ENCODE data around the gene CD300E. TPM values are rescaled to one million over a fixed set of nuclear protein-coding genes. Genes with fewer than 3 reads are reported as not detected.

CD300E gene
- total RNA-seq, 4 donors from 2014 or later: 1.6 to 9.2 (median 2.2) TPM

- DNase-seq (ENCODE audit: low spot score) (no peak), ATAC-seq (ENCODE audit: low FRiP score) (no peak)
- TF ChIP-seq CTCF (IDR thresholded peaks at IDR 0.05): no peak
These were observed 58.4 kb downstream of the CD300E start for GRCh38 chr17:74565126-74565525.

GRCh38 chr17:74563358-74563757 lies 60.2 kb downstream of the CD300E start:
- no peak for DNase-seq (ENCODE audit: low spot score)
- no peak for ATAC-seq (ENCODE audit: low FRiP score)
- no peak for TF ChIP-seq CTCF (IDR thresholded peaks at IDR 0.05)

GRCh38 chr17:74561586-74561985 lies 62.0 kb downstream of the CD300E start:
- DNase-seq (ENCODE audit: low spot score) (no peak), ATAC-seq (ENCODE audit: low FRiP score) (no peak)
- no peak for TF ChIP-seq CTCF (IDR thresholded peaks at IDR 0.05)

Other genes with a start within 250 kb of the CD300E start
- gene GPRC5C, start 191.7 kb downstream of the CD300E start, total RNA-seq: 10 to 100 TPM; 11.5 to 29.0 (median 16.0) TPM
- gene CD300A, start 157.1 kb downstream of the CD300E start, total RNA-seq: 10 to 100 TPM in 3 of 4 donors, 1 to 10 TPM in 1; 4.8 to 24.6 (median 16.6) TPM
- 10 to 100 TPM in 1 of 4 donors, 1 to 10 TPM in 1, under 1 TPM in 2; 0.63 to 14.1 (median 0.86) TPM for gene CD300LB, start 92.3 kb downstream of the CD300E start, total RNA-seq
- 1 to 10 TPM; 1.6 to 9.4 (median 2.1) TPM for gene CD300C, start 77.6 kb downstream of the CD300E start, total RNA-seq
- not detected for gene CD300H, start 56.2 kb downstream of the CD300E start, total RNA-seq
- under 1 TPM in 1 of 4 donors, not detected in 3; 0.79 TPM for gene CD300LD, start 31.5 kb downstream of the CD300E start, total RNA-seq
- gene CD300LF, start 89.2 kb upstream of the CD300E start, total RNA-seq: 1 to 10 TPM in 3 of 4 donors, not detected in 1; 1.1 to 2.5 (median 2.2) TPM
- 1 to 10 TPM in 2 of 4 donors, under 1 TPM in 2; 0.48 to 3.0 (median 1.4) TPM for gene RAB37, start 113.5 kb upstream of the CD300E start, total RNA-seq
- gene NHERF1, start 124.9 kb upstream of the CD300E start, total RNA-seq: 10 to 100 TPM; 18.0 to 51.7 (median 21.8) TPM
- 10 to 100 TPM; 15.1 to 35.9 (median 24.2) TPM for gene NAT9, start 152.6 kb upstream of the CD300E start, total RNA-seq
- gene GRIN2C, start 236.1 kb upstream of the CD300E start, total RNA-seq: 1 to 10 TPM in 3 of 4 donors, not detected in 1; 1.0 to 4.7 (median 1.6) TPM
- gene FDXR, start 249.3 kb upstream of the CD300E start, total RNA-seq: 1 to 10 TPM; 4.4 to 5.7 (median 5.2) TPM